Measurements from ENCODE around the gene RPAP2.
"Not testable (repeated sequence)": the region's sequence is repeated elsewhere in the genome, so short reads cannot be mapped to it uniquely, and the experiment has no call there.

Gene RPAP2

GRCh38 chr1:92327794-92328193 is 28.9 kb downstream of the RPAP2 start:
- TF ChIP-seq POLR2AphosphoS5 (IDR thresholded peaks at IDR 0.05; ENCODE audit: low read depth, low read length): no peak
- TF ChIP-seq POLR2A (IDR thresholded peaks at IDR 0.05; ENCODE audit: low read depth, low read length): no peak
- no peak for TF ChIP-seq TAF1 (IDR thresholded peaks at IDR 0.05; ENCODE audit: borderline replicate concordance, low read depth, low read length)
- DNase-seq (ENCODE audit: insufficient read length): no peak
- FAIRE-seq: no peak

- TF ChIP-seq POLR2AphosphoS5 (IDR thresholded peaks at IDR 0.05; ENCODE audit: low read depth, low read length) (no peak), TAF1 (IDR thresholded peaks at IDR 0.05; ENCODE audit: borderline replicate concordance, low read depth, low read length) (no peak), POLR2A (IDR thresholded peaks at IDR 0.05; ENCODE audit: low read depth, low read length) (no peak)
- DNase-seq (ENCODE audit: insufficient read length) (no peak), FAIRE-seq (no peak)
These were observed 30.7 kb downstream of the RPAP2 start for GRCh38 chr1:92329347-92330129.

GRCh38 chr1:92333668-92334067 is 34.8 kb downstream of the RPAP2 start:
- TF ChIP-seq POLR2AphosphoS5 (IDR thresholded peaks at IDR 0.05; ENCODE audit: low read depth, low read length): no peak
- no peak for TF ChIP-seq POLR2A (IDR thresholded peaks at IDR 0.05; ENCODE audit: low read depth, low read length)
- FAIRE-seq (peak; percentile 46), DNase-seq (ENCODE audit: insufficient read length) (no peak)

DNA sequence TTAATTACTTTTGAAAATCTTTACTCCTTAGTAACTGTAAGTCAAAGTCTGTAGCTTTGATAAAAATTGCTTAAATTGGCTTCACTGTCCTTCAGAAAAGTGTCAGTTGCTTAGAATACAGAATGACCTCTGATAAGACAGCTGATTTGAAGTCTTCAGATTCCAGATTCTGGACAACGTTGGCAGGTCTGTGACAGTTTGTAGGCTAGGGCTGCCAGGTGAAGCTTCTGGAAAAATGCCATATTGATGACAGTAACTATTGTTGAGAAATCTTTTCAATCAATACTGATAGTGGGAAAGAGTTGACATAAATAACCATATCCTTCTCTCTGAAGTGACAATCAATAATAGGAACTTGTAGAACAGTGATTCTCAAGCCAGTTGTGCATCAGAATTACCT is 41.3 kb downstream of the RPAP2 start:
- no peak for TF ChIP-seq POLR2A (IDR thresholded peaks at IDR 0.05; ENCODE audit: low read depth, low read length)
- TF ChIP-seq POLR2AphosphoS5 (IDR thresholded peaks at IDR 0.05; ENCODE audit: low read depth, low read length): no peak
- no peak for TF ChIP-seq TAF1 (IDR thresholded peaks at IDR 0.05; ENCODE audit: borderline replicate concordance, low read depth, low read length)
- DNase-seq (ENCODE audit: insufficient read length) (no peak), FAIRE-seq (no peak)

DNA sequence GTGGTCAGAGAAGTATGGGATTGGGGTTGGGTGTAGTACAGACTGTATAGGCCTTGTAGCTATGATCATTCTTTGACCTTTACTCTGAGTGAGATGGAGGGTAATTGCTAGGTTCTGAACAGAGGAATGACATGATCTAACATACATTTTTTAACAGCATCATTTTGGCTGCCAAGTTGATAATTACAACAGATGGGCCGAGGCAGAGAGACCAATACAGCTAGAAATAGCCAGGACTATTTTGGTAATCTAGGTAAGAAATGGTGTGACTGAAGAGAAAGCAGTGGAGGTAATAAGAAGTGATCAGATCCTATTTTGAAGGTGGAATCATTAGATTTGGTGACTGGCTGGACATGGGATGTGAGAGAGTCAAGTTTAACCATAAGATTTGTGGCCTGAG is 43.5 kb downstream of the RPAP2 start:
- DNase-seq (ENCODE audit: insufficient read length) (no peak), FAIRE-seq (no peak)
- TF ChIP-seq POLR2A (IDR thresholded peaks at IDR 0.05; ENCODE audit: low read depth, low read length): no peak
- TF ChIP-seq POLR2AphosphoS5 (IDR thresholded peaks at IDR 0.05; ENCODE audit: low read depth, low read length): no peak
- TF ChIP-seq TAF1 (IDR thresholded peaks at IDR 0.05; ENCODE audit: borderline replicate concordance, low read depth, low read length): no peak

GRCh38 chr1:92343061-92343460 is 44.2 kb downstream of the RPAP2 start:
- DNase-seq (ENCODE audit: insufficient read length) (no peak), FAIRE-seq (no peak)
- no peak for TF ChIP-seq POLR2A (IDR thresholded peaks at IDR 0.05; ENCODE audit: low read depth, low read length)
- no peak for TF ChIP-seq POLR2AphosphoS5 (IDR thresholded peaks at IDR 0.05; ENCODE audit: low read depth, low read length)
- no peak for TF ChIP-seq TAF1 (IDR thresholded peaks at IDR 0.05; ENCODE audit: borderline replicate concordance, low read depth, low read length)

- no peak for DNase-seq (ENCODE audit: insufficient read length)
- TF ChIP-seq TAF1 (IDR thresholded peaks at IDR 0.05; ENCODE audit: borderline replicate concordance, low read depth, low read length): no peak
- TF ChIP-seq POLR2A (IDR thresholded peaks at IDR 0.05; ENCODE audit: low read depth, low read length): no peak
- no peak for TF ChIP-seq POLR2AphosphoS5 (IDR thresholded peaks at IDR 0.05; ENCODE audit: low read depth, low read length)
- no peak for FAIRE-seq
These were observed 48.2 kb downstream of the RPAP2 start for GRCh38 chr1:92346866-92347640.

DNA sequence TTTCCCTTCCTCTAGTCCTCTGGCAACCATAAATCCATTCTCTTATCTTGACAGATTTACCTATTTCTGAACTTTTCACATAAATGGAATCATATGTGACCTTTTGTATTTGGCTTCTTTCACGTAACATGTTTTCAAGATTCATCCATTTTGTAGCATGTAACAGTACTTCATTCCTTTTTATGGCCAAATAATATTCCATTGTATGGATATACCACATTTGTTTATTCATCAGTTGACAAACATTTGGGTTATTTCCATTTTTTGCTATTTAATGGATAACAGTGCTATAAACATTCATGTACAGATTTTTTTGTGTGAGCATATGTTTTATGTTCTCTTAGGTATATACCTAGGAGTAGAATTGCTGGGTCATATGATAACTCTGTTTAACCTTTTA is 54.0 kb downstream of the RPAP2 start:
- TF ChIP-seq TAF1 (IDR thresholded peaks at IDR 0.05; ENCODE audit: borderline replicate concordance, low read depth, low read length): no peak
- no peak for TF ChIP-seq POLR2AphosphoS5 (IDR thresholded peaks at IDR 0.05; ENCODE audit: low read depth, low read length)
- no peak for TF ChIP-seq POLR2A (IDR thresholded peaks at IDR 0.05; ENCODE audit: low read depth, low read length)
- DNase-seq (ENCODE audit: insufficient read length) (no peak), FAIRE-seq (no peak)

DNA sequence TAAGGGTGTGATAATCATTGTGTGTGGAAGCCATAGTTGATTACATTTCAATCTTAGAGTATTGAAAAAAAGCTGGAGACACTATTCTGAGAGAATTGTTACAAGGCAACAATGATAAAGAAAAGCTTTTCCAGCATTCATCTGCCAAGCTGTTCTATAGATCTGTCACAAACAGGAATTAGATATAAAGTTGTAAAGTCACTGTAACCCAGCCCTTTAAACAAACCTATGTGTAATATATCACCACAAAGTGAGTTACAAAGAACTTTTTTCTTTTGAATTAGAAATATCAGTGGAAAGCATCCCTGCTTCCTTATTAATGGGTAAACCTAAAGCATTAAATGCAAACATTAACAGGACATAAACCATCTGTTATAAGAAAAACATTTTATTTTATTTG is 55.4 kb downstream of the RPAP2 start:
- no peak for FAIRE-seq
- TF ChIP-seq POLR2A (IDR thresholded peaks at IDR 0.05; ENCODE audit: low read depth, low read length) (no peak), POLR2AphosphoS5 (IDR thresholded peaks at IDR 0.05; ENCODE audit: low read depth, low read length) (no peak), TAF1 (IDR thresholded peaks at IDR 0.05; ENCODE audit: borderline replicate concordance, low read depth, low read length) (no peak)
- no peak for DNase-seq (ENCODE audit: insufficient read length)

- FAIRE-seq (no peak), DNase-seq (ENCODE audit: insufficient read length) (no peak)
- TF ChIP-seq TAF1 (IDR thresholded peaks at IDR 0.05; ENCODE audit: borderline replicate concordance, low read depth, low read length) (no peak), POLR2A (IDR thresholded peaks at IDR 0.05; ENCODE audit: low read depth, low read length) (no peak), POLR2AphosphoS5 (IDR thresholded peaks at IDR 0.05; ENCODE audit: low read depth, low read length) (no peak)
These were observed 58.1 kb downstream of the RPAP2 start for GRCh38 chr1:92356956-92357355.

- not testable (repeated sequence) for DNase-seq (ENCODE audit: insufficient read length); FAIRE-seq
These were observed 60.5 kb downstream of the RPAP2 start for GRCh38 chr1:92359382-92359781.

- DNase-seq (ENCODE audit: insufficient read length) (no peak), FAIRE-seq (no peak)
- no peak for TF ChIP-seq POLR2AphosphoS5 (IDR thresholded peaks at IDR 0.05; ENCODE audit: low read depth, low read length)
- no peak for TF ChIP-seq TAF1 (IDR thresholded peaks at IDR 0.05; ENCODE audit: borderline replicate concordance, low read depth, low read length)
- TF ChIP-seq POLR2A (IDR thresholded peaks at IDR 0.05; ENCODE audit: low read depth, low read length): no peak
These were observed 61.1 kb downstream of the RPAP2 start for GRCh38 chr1:92359986-92360385.

All from GM12892 (cell line).